ENCODE measurements around the gene NKX1-2.

Gene NKX1-2

DNA sequence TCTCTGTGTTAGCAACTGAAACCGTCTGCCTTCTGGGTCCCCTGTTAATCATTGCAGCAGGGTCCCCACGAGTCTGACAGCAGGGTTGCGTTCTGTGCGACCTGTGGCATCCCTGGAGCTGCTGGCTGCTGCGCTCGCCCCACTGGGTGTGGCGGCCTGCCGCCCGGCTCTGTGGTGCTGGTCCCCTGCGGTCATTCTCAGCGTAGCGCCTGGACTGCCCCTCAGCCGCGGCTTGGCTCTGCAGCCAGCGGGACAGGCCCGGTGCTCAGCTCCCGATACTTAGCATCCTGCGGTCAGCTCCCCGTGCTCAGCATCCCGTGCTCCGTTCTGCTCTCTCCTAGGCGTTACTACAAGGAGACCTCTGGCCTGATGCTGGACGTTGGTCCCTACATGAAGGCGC is 46.8 kb upstream of the NKX1-2 start:
- Histone ChIP-seq H3K27ac (ENCODE audit: low read length) (no peak overlapping the region), H3K9ac (ENCODE audit: low read length) (no peak overlapping the region), H3F3A (ENCODE audit: insufficient read depth, low read length) (no peaks in the 10 kb centered on the region), H3K4me2 (ENCODE audit: low read depth, low read length) (no peak overlapping the region), H3K4me1 (ENCODE audit: low read length) (no peaks in the 10 kb centered on the region), H3K79me2 (ENCODE audit: low read length) (no peaks in the 10 kb centered on the region), H2AFZ (ENCODE audit: low read length) (no peak overlapping the region), H3K27me3 (replicated peaks; ENCODE audit: insufficient read depth, low read length) (no peaks in the 10 kb centered on the region), H4K20me1 (ENCODE audit: insufficient read depth, low read length) (no peaks in the 10 kb centered on the region), H3K9me2 (replicated peaks; ENCODE audit: insufficient read depth, low read length) (no peaks in the 10 kb centered on the region), H3K9me3 (replicated peaks; ENCODE audit: insufficient read depth, low read length) (no peaks in the 10 kb centered on the region), H3K36me3 (replicated peaks; ENCODE audit: insufficient read depth, low read length) (no peaks in the 10 kb centered on the region), H3K4me3 (ENCODE audit: low read length) (no peak overlapping the region)
- TF ChIP-seq EZH2 (optimal IDR thresholded peaks at IDR 0.05; ENCODE audit: low read depth, low read length) (no peak), EZH2phosphoT487 (IDR thresholded peaks at IDR 0.05; ENCODE audit: low read length) (no peak)
- TF ChIP-seq, protein P1, sequence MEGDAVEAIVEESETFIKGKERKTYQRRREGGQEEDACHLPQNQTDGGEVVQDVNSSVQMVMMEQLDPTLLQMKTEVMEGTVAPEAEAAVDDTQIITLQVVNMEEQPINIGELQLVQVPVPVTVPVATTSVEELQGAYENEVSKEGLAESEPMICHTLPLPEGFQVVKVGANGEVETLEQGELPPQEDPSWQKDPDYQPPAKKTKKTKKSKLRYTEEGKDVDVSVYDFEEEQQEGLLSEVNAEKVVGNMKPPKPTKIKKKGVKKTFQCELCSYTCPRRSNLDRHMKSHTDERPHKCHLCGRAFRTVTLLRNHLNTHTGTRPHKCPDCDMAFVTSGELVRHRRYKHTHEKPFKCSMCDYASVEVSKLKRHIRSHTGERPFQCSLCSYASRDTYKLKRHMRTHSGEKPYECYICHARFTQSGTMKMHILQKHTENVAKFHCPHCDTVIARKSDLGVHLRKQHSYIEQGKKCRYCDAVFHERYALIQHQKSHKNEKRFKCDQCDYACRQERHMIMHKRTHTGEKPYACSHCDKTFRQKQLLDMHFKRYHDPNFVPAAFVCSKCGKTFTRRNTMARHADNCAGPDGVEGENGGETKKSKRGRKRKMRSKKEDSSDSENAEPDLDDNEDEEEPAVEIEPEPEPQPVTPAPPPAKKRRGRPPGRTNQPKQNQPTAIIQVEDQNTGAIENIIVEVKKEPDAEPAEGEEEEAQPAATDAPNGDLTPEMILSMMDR (IDR thresholded peaks at IDR 0.05; ENCODE audit: low read length): no peak
- no peak for DNase-seq

DNA sequence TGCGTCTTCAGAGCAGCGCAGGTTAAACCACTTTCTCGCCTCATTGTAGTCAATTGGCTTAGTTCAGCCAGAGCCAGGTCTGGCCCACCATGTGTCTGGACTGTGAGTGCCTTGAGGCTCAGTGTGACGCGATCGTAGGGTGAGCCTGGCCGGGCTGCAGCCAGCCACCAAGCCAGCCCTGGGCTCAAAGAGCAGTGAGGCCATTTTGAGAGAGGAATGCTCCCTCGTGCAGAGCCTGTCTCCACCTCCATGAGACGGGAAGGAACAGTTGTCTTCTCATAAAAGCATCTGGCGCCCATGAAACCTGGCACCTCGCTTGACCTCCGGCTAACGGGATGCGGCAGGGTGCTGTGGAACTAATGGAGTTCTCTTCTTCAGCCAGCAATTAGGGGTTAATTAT is 46.3 kb upstream of the NKX1-2 start:
- Histone ChIP-seq H2AFZ (ENCODE audit: low read length) (no peak overlapping the region), H3K27me3 (replicated peaks; ENCODE audit: insufficient read depth, low read length) (no peaks in the 10 kb centered on the region), H3K4me1 (ENCODE audit: low read length) (no peaks in the 10 kb centered on the region), H3F3A (ENCODE audit: insufficient read depth, low read length) (no peaks in the 10 kb centered on the region), H3K36me3 (replicated peaks; ENCODE audit: insufficient read depth, low read length) (no peaks in the 10 kb centered on the region), H3K9me2 (replicated peaks; ENCODE audit: insufficient read depth, low read length) (no peaks in the 10 kb centered on the region), H3K9me3 (replicated peaks; ENCODE audit: insufficient read depth, low read length) (no peaks in the 10 kb centered on the region), H3K27ac (ENCODE audit: low read length) (no peak overlapping the region), H3K9ac (ENCODE audit: low read length) (no peak overlapping the region), H3K79me2 (ENCODE audit: low read length) (no peaks in the 10 kb centered on the region), H3K4me2 (ENCODE audit: low read depth, low read length) (no peak overlapping the region), H4K20me1 (ENCODE audit: insufficient read depth, low read length) (no peaks in the 10 kb centered on the region), H3K4me3 (ENCODE audit: low read length) (no peak overlapping the region)
- TF ChIP-seq EZH2 (optimal IDR thresholded peaks at IDR 0.05; ENCODE audit: low read depth, low read length) (no peak), EZH2phosphoT487 (IDR thresholded peaks at IDR 0.05; ENCODE audit: low read length) (no peak)
- TF ChIP-seq, protein P1 (IDR thresholded peaks at IDR 0.05; ENCODE audit: low read length): no peak
- no peak for DNase-seq

DNA sequence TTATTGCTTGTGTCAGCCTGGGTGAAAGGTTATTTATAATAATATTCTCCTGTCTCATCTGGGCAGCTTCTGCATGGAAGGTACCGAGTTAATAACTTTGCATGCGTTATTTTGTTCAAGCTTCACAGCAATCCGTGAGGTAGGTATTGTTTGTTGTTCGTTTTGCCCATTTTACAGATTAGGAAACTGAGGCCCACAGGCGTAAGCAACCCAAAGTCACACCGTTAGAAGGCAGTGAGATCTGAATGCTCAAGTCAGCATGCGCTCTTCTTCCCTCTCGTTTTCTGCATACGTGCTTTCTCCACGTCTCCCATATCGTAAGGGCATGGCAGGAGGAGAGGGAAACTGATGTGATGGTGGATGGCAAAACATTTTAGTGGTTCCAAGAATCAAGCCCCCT is 45.9 kb upstream of the NKX1-2 start:
- Histone ChIP-seq H3F3A (ENCODE audit: insufficient read depth, low read length) (no peaks in the 10 kb centered on the region), H3K9me3 (replicated peaks; ENCODE audit: insufficient read depth, low read length) (no peaks in the 10 kb centered on the region), H3K27me3 (replicated peaks; ENCODE audit: insufficient read depth, low read length) (no peaks in the 10 kb centered on the region), H3K79me2 (ENCODE audit: low read length) (no peaks in the 10 kb centered on the region), H3K27ac (ENCODE audit: low read length) (no peak overlapping the region), H3K9me2 (replicated peaks; ENCODE audit: insufficient read depth, low read length) (no peaks in the 10 kb centered on the region), H2AFZ (ENCODE audit: low read length) (no peak overlapping the region), H3K4me3 (ENCODE audit: low read length) (no peak overlapping the region), H3K4me1 (ENCODE audit: low read length) (no peaks in the 10 kb centered on the region), H4K20me1 (ENCODE audit: insufficient read depth, low read length) (no peaks in the 10 kb centered on the region), H3K36me3 (replicated peaks; ENCODE audit: insufficient read depth, low read length) (no peaks in the 10 kb centered on the region), H3K9ac (ENCODE audit: low read length) (no peak overlapping the region), H3K4me2 (ENCODE audit: low read depth, low read length) (no peak overlapping the region)
- no peak for TF ChIP-seq EZH2phosphoT487 (IDR thresholded peaks at IDR 0.05; ENCODE audit: low read length)
- no peak for DNase-seq

DNA sequence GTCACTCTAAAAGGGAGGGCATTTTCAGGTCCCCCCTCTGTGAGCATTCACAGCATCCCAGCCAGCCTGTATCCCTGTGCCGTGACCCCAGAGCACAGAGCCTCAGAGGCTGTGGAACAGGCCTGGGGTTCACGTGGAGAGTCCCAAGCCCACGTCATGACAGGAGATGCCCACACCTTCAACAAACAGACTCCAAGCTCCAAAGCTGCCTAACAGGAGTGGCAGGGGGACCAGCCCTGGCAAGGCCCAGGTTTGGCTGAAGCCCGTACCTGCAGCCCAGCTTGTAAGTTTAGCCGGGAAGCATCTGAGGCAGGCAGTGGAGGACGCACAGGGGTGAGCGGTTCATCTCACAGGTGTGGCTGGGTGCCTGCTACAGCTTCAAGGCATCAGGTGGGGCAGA is 45.3 kb upstream of the NKX1-2 start:
- no peak for DNase-seq
- Histone ChIP-seq H3K27me3 (replicated peaks; ENCODE audit: insufficient read depth, low read length) (no peaks in the 10 kb centered on the region), H3K9me3 (replicated peaks; ENCODE audit: insufficient read depth, low read length) (no peaks in the 10 kb centered on the region), H3K4me1 (ENCODE audit: low read length) (no peaks in the 10 kb centered on the region), H3K4me2 (ENCODE audit: low read depth, low read length) (no peak overlapping the region), H3K9me2 (replicated peaks; ENCODE audit: insufficient read depth, low read length) (no peaks in the 10 kb centered on the region), H3K9ac (ENCODE audit: low read length) (no peak overlapping the region), H2AFZ (ENCODE audit: low read length) (no peak overlapping the region), H3K36me3 (replicated peaks; ENCODE audit: insufficient read depth, low read length) (no peaks in the 10 kb centered on the region), H4K20me1 (ENCODE audit: insufficient read depth, low read length) (no peaks in the 10 kb centered on the region), H3K79me2 (ENCODE audit: low read length) (no peaks in the 10 kb centered on the region), H3K4me3 (ENCODE audit: low read length) (no peak overlapping the region), H3F3A (ENCODE audit: insufficient read depth, low read length) (no peaks in the 10 kb centered on the region), H3K27ac (ENCODE audit: low read length) (no peak overlapping the region)
- no peak for TF ChIP-seq EZH2 (optimal IDR thresholded peaks at IDR 0.05; ENCODE audit: low read depth, low read length)
- TF ChIP-seq, protein P1 (IDR thresholded peaks at IDR 0.05; ENCODE audit: low read length): no peak
- TF ChIP-seq EZH2phosphoT487 (IDR thresholded peaks at IDR 0.05; ENCODE audit: low read length): no peak
